Motor neuron (in vitro differentiated cells): ENCODE results near the gene PIK3R5. TPM values are rescaled to one million over a fixed set of nuclear protein-coding genes. Genes with fewer than 3 reads are reported as not detected.
"Not testable (repeated sequence)": the region's sequence is repeated elsewhere in the genome, so short reads cannot be mapped to it uniquely, and the experiment has no call there.

Experiments used
- ATAC-seq, 8 experiments: fragments of 200-7000 bp; cut with Tn5 transposase; replicated peaks in 6 of 8; 2 replicates each; pipeline ENCODE4 v1.8.0; 2021; ENCODE audit warnings: mild to moderate bottlenecking in 8 of 8, moderate library complexity in 8 of 8
- H3K27ac ChIP-seq, 2 donors: fragments of 250-450 bp; sonication (Bioruptor Pico); 2 replicates each; pipeline ENCODE4 v1.9.0; 2021; ENCODE audit warnings: antibody characterized with exemption in 2 of 2, mild to moderate bottlenecking in 2 of 2, moderate library complexity in 1 of 2
- H3K4me1 ChIP-seq, 2 donors: fragments of 250-450 bp; sonication (Bioruptor Pico); replicated peaks in 1 of 2; 2 replicates each; pipeline ENCODE4 v1.6.1; 2021; ENCODE audit warnings: antibody characterized with exemption in 2 of 2, mild to moderate bottlenecking in 2 of 2, moderate library complexity in 1 of 2
- H3K4me3 ChIP-seq, 5 donors: fragments of 250-450 bp; sonication (Bioruptor Pico); 2 replicates each; pipeline ENCODE4 v1.9.0; 2021; ENCODE audit warnings: antibody characterized with exemption in 5 of 5, mild to moderate bottlenecking in 5 of 5, moderate library complexity in 4 of 5
- WGBS, 10 experiments: fragments of 450-650 bp; shearing (Covaris generic); methylation state at CpG; one replicate each; pipeline ENCODE4 v1.0.0; 2022; 5-methylcytosine and 5-hydroxymethylcytosine counted together
- in situ Hi-C, 9 experiments: fragments of 400-800 bp; cut with MboI; loops; one replicate each; pipeline ENCODE4 v1.15.0; 2021; ENCODE audit warnings: low sequenced_read_pairs in 9 of 9, low pct_unique_long_range_greater_than_20kb in 2 of 9; ENCODE audit not compliant: unreplicated experiment in 9 of 9
- total RNA-seq, 8 experiments: library from RNA; unstranded; fragments of 300-600 nt; gene quantifications; 2 replicates each; pipeline versions ENCODE4 v1.2.3 to v1.2.4, GENCODE V29; 2022

PIK3R5 gene
- total RNA-seq, 8 experiments from 2014 or later = 0.27 to 1.7 (median 0.86) TPM

DNA sequence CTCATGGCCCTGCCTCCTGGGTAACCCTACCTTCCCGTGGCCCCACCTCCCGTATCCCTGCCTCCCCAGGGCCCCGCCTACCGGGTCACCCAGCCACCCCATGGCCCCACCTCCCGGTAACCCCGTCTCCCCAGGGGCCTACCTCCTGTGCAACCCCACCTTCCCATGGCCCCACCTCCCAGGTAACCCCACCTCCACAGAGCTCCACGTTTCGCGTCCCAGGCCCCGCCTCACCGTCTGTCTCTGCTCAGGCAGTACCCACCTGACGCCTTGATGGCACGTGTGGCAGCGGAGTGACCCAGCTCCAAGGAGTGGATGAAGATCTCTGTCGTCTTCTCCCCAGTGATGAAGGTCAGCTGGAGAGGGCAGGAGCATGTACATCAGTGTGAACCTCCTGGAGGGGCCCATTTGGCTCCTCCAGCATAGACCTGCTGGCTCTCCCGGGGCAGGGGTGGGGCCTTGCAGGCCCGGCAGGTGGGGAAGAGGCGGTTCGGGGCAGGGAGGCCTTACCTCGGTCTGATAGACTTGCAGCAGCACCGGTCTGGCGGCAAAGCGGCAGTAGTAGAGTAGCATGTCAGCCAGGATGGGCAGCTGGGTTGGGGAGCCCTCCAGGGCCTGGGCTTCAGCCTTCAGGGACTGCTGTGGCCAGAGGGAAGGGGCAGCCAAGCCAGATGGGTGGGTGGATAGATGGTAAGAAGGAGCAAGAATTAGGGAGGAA is 79.4 kb downstream of the PIK3R5 start:
- Histone ChIP-seq H3K4me3 (no peak overlapping the region), H3K4me1 (no peaks in the 10 kb centered on the region), H3K27ac (no peak overlapping the region)
- ATAC-seq = no peak
- in situ Hi-C loops = loop anchor here in 1 of 9 experiments (25.0 kb wide), 1 partner anchor 99 kb away; the partner anchor contains the start of gene MFSD6L
- WGBS, 10 experiments = 40 to 100% methylated on average over 1 to 4 of the region's 23 CpGs; no CpG with 5 or more reads in 8 of the 10 experiments

DNA sequence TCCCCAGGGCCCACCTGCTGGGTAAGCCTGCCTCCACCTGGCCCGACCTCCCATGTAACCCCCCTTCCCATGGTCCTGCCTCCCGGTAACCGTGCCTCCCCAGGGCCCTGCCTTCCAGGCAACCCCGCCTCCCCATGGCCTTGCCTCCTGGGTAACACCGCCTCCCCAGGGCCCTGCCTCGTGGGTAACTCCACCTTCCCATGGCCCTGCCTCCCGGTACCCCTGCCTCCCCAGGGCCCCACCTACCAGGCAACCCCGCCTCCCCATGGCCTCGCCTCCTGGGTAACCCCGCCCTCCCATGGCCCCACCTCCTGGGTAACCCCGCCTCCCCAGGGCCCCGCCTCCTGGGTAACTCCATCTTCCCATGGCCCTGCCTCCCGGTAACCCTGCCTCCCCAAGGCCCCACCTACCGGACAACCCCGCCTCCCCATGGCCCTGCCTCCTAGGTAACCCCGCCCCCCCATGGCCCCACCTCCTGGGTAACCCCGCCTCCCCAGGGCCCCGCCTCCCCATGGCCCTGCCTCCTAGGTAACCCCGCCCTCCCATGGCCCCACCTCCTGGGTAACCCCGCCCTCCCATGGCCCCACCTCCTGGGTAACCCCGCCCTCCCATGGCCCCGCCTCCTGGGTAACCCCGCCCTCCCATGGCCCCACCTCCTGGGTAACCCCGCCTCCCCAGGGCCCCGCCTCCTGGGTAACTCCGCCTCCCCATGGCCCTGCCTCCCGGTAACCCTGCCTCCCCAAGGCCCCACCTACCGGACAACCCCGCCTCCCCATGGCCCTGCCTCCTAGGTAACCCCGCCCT is 80.1 kb downstream of the PIK3R5 start:
- WGBS, 10 experiments = 60% methylated on average over 1 of the region's 30 CpGs; no CpG with 5 or more reads in 9 of the 10 experiments
- peak in 2 of 8 experiments; percentile 12 to 20 for ATAC-seq
- H3K27ac ChIP-seq, H3K4me3 ChIP-seq, H3K4me1 ChIP-seq: not testable (repeated sequence)
- in situ Hi-C loops = loop anchor here in 1 of 9 experiments (25.0 kb wide), 1 partner anchor 98 kb away; the partner anchor contains the start of gene MFSD6L

DNA sequence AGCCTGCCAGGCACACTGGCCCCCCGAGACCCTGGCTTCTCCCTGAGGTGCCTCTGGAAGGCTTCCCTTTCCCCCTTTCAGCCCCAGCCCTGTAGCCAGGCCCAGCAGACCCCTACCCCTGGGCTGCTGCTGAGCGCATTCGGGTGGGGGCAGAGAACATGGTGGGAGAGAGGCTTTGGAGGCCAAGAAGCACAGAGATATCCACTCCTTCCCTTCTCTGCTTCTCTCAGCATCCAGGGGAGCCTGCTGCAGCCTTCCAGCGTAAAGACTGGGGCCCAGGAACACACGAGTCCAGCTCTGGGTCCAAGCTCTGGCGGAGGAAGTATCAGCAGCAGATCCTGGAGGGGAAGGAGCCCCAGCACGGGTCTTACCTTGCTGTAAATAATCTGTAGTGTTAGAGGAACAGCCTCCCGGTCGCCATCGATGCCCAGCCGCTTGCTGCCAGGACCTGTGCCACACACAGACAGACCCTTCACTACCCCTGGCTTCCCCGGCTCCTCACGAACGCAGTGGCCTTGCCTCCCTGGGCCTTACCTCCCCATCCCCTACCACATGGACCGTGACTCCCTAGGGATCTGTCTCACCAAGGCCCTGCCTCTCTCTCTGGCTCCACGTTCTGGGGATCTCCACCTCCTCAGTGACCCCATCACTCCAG is 81.0 kb downstream of the PIK3R5 start:
- Histone ChIP-seq H3K4me3 (no peak overlapping the region), H3K27ac (no peak overlapping the region), H3K4me1 (no peaks in the 10 kb centered on the region)
- 74 to 100% (median 87%) methylated on average over 2 to 6 of the region's 16 CpGs; no CpG with 5 or more reads in 6 of the 10 experiments for WGBS, 10 experiments
- ATAC-seq = no peak
- in situ Hi-C loops = loop anchor here in 1 of 9 experiments (25.0 kb wide), 1 partner anchor 97 kb away; the partner anchor contains the start of gene MFSD6L

DNA sequence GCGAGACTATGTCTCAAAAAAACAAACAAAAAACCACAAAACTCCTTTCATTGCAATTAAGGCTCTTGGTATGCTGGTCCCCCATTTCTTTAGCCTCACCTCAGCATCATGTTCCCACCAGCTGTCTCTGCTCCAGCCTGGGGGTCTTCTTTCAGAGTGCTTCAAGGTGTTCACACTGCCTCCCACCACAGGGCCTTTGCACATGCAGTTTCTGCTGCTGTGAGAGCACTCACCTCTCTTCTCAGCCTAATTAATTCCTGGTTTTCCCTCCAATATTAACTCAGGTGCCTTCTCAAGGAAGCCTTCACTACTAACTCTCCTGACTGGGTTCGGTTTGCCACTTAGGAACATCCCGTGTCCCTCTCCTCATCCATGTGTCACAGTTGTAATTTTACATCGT is 82.2 kb downstream of the PIK3R5 start:
- H3K27ac ChIP-seq = no peak overlapping the region
- in situ Hi-C loops = loop anchor here in 1 of 9 experiments (25.0 kb wide), 1 partner anchor 96 kb away; the partner anchor contains the start of gene MFSD6L
- no peaks in the 10 kb centered on the region for H3K4me1 ChIP-seq
- 40 to 96% (median 87%) methylated on average over 1 to 4 of the region's 4 CpGs; no CpG with 5 or more reads in 6 of the 10 experiments for WGBS, 10 experiments
- no peak overlapping the region for H3K4me3 ChIP-seq
- no peak for ATAC-seq

DNA sequence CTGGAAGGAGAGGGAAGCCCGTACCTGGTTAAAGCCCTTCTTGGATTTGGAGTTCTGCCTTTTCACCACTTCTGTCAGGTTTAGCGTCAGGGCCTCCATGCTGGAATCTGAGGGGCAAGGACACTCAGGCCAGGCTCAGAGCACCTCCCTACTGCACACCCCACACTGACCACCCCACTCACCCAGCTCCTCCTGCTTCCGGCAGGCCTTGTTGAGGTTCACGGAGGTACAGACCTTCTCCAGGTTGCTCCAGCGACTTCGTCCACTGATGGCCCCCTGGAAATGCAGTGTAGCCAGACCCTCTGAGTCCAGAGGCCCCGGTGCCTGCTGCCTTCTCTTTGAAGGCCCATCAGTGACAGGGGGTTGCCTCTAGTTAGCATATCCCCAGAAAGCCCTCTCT is 83.9 kb downstream of the PIK3R5 start:
- no peak for ATAC-seq
- Histone ChIP-seq H3K4me1 (no peaks in the 10 kb centered on the region), H3K4me3 (no peak overlapping the region), H3K27ac (no peak overlapping the region)
- in situ Hi-C loops = loop anchor here in 1 of 9 experiments (25.0 kb wide), 1 partner anchor 94 kb away; the partner anchor contains the start of gene MFSD6L
- 0 to 100% (median 80%) methylated on average over 1 to 5 of the region's 7 CpGs; no CpG with 5 or more reads in 6 of the 10 experiments for WGBS, 10 experiments

DNA sequence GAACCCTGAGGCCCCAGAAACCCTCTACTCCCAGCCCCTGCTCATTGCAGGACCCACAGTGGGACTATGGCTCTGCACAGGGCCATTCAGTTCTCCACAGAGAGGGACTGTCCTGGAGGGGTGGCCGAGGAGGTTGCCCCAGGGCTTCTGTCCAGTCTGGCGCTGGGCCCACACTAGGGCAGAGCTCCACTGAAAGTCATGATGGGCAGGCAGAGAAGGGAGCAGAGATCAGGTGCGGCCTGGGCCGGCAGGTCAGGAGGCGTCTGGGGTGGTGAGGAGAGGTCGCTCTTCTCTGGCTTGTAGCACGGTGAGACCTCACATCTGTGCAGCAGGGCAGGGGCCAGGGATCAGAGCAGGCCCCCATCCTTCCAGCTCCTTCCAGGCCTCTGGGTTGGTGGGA is 85.0 kb downstream of the PIK3R5 start:
- ATAC-seq = no peak
- in situ Hi-C loops = loop anchor here in 1 of 9 experiments (25.0 kb wide), 1 partner anchor 93 kb away; the partner anchor contains the start of gene MFSD6L
- Histone ChIP-seq H3K4me1 (no peaks in the 10 kb centered on the region), H3K27ac (no peak overlapping the region), H3K4me3 (no peak overlapping the region)
- 40 to 83% methylated on average over 1 of the region's 7 CpGs; no CpG with 5 or more reads in 8 of the 10 experiments for WGBS, 10 experiments

DNA sequence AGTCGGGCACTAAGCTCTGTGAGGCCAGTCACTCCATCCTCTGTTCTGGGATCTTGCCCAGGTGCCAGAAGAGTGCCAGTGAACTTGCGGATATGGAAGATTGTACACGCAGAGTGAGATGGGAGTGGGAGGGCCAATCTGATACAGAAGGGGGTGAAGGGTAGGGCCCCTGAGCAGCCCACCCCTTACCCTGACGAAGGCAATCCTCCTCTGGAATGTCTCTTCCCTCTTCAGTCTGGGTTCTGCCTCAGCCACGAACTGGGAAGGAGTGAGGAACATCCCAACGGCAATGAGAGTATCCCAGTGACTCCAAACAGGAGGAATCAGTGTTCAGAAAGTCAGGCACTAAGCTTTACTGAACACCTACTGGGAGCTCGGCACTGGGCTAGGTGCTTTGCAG is 86.1 kb downstream of the PIK3R5 start:
- Histone ChIP-seq H3K4me3 (no peak overlapping the region), H3K27ac (no peak overlapping the region), H3K4me1 (no peaks in the 10 kb centered on the region)
- 0 to 95% (median 63%) methylated on average over 1 to 6 of the region's 7 CpGs; no CpG with 5 or more reads in 2 of the 10 experiments for WGBS, 10 experiments
- no peak for ATAC-seq
- in situ Hi-C loops = loop anchor here in 1 of 9 experiments (25.0 kb wide), 1 partner anchor 92 kb away; the partner anchor contains the start of gene MFSD6L

DNA sequence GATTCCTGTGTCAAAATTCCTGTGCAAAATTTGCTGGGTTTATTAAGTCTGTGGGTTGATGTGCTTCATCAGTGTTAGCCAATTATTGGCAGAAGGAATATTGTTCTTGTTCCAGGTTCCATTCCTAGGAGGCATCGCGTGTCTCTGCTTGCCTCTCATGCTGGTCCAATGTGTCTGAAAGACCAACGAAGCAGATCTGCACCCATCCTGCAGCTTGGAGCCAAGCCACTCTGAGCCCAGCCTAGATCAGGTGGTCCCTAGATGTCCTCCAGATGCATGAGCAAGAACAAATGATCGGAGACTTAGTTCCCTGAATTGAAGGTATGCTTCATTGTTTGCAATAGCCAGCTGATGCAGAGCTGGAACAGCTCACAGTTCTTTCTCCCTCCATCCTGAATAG is 87.5 kb downstream of the PIK3R5 start:
- in situ Hi-C loops = loop anchor here in 1 of 9 experiments (25.0 kb wide), 1 partner anchor 91 kb away; the partner anchor contains the start of gene MFSD6L

DNA sequence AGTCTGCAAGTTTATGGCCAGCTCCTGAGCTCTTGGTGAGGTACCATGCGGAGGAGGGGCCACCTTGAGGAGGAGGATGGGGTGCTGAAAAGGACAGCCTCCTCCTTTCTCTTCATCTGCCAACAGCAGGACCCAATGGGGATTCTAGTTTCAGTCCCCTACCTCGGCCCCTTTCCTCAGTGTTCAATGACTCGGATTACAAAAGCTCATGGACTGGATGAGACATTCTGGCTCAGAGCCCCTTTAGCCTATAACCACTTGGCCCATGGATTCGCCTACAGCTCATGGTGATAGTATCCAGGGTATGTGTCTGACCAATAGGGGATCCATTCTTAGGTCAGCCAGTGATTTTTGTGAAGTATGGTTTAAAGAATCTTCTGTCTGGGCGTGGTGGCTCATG is 89.5 kb downstream of the PIK3R5 start:
- peak in 1 of 8 experiments; percentile 25 for ATAC-seq
- 67 to 100% (median 84%) methylated on average over 1 to 4 of the region's 5 CpGs; no CpG with 5 or more reads in 4 of the 10 experiments for WGBS, 10 experiments
- H3K4me3 ChIP-seq = no peak overlapping the region
- in situ Hi-C loops = loop anchor here in 1 of 9 experiments (25.0 kb wide), 1 partner anchor 89 kb away; the partner anchor contains the start of gene MFSD6L
- H3K4me1 ChIP-seq = no peaks in the 10 kb centered on the region
- H3K27ac ChIP-seq = no peak overlapping the region

More for the DNA sequence above, 87.5 kb downstream of the PIK3R5 start:
- ATAC-seq = no peak
- H3K4me1 ChIP-seq = no peaks in the 10 kb centered on the region
- H3K4me3 ChIP-seq = no peak overlapping the region
- 8 to 100% (median 79%) methylated on average over 1 to 4 of the region's 4 CpGs; no CpG with 5 or more reads in 1 of the 10 experiments for WGBS, 10 experiments
- no peak overlapping the region for H3K27ac ChIP-seq

DNA sequence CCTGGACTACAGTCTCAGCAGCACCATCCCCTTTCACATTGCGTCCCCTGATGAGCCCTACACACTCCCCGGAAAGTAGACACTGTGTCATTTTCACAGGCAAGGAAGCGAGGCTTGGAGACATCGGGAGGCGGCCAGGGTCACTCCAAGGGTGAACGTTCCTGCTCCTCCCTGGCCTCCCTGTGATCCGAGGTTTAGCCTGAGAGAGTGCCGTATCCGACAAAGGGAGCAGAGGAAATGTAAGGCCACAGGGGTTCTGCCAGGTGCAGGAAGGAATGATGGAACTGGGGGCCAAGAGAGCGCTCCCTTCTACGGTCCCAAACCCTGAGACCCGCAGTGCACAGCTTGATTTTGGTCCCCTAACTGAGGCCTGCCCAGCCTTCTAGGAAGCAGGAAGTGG is 90.1 kb downstream of the PIK3R5 start:
- H3K4me3 ChIP-seq = no peak overlapping the region
- ATAC-seq = no peak
- H3K27ac ChIP-seq = no peak overlapping the region
- no peaks in the 10 kb centered on the region for H3K4me1 ChIP-seq
- in situ Hi-C loops = loop anchor here in 1 of 9 experiments (25.0 kb wide), 1 partner anchor 88 kb away; the partner anchor contains the start of gene MFSD6L
- WGBS, 10 experiments = 4 to 95% (median 68%) methylated on average over 1 to 8 of the region's 12 CpGs; no CpG with 5 or more reads in 2 of the 10 experiments

DNA sequence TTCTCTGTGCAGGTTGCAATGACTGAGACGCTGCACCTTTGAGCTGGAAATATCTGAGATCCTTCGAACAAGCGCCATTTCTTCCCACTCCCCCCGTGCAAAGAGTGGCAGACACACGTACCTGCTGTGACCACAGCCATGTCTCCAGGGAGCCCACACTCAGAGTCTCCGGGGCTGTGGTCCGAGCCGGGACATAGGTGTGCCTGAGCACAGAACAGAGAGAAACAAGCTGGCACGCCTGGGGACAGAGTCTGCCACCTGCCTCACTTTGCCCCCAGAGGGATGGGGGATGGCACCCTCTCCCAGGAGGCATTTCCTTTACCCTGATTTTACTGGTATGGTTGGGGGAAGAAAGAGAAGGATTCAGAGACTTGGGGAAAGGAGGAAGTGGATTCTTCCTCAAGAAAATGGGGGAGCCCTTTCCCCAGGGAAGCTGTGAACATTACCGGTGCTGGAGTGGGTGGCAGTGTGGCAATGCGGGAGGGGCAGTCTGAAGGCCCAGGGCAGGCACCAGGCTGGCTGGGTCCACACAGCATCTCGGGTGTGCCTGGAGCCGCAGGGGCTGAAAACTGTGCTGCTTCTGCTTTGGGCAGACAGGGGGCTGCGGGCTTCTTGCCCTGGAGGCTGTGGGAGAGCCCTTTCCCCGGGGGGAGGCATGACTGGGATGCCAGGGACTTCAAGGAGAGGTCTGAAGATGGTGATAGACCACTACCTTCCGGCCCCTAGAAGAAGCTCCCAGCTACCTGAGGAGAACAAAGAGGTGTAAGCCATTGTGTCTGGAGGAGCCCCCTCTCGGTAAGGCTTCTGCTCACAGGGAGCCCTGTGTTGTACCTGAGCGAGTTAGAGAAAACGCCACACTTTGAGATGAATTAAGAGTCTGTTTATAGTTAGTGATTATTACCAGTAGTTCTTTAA is 91.4 kb downstream of the PIK3R5 start:
- ATAC-seq = no peak
- in situ Hi-C loops = no loop called here
- H3K4me1 ChIP-seq = no peaks in the 10 kb centered on the region

More for the DNA sequence above, 91.4 kb downstream of the PIK3R5 start:
- Histone ChIP-seq H3K27ac (no peak overlapping the region), H3K4me3 (no peak overlapping the region)
- 32 to 83% (median 67%) methylated on average over 2 to 12 of the region's 19 CpGs; no CpG with 5 or more reads in 1 of the 10 experiments for WGBS, 10 experiments
